GM18858 (cell line): ENCODE measurements around the gene RPUSD3.
"Not testable (repeated sequence)": the region's sequence is repeated elsewhere in the genome, so short reads cannot be mapped to it uniquely, and the experiment has no call there.

ENCODE experiments used
- ATAC-seq: cut with Tn5 transposase; IDR thresholded peaks from one replicate; pipeline ENCODE4 v1.9.1; 2021; ENCODE audit not compliant: unreplicated experiment

RPUSD3 gene

GRCh38 chr3:9843715-9844438 is at the start of gene RPUSD3:
Gene RPUSD3 (minus strand): TSS chr3:9844008. CDS start chr3:9843990, 18 bp downstream.
- peak; percentile 95 for ATAC-seq

- no peak for ATAC-seq
Measured at GRCh38 chr3:9891072-9891622, 47.3 kb upstream of the RPUSD3 start.

GRCh38 chr3:9890249-9891071 is 46.7 kb upstream of the RPUSD3 start, which contains the start of gene JAGN1:
Gene JAGN1 (plus strand): TSS chr3:9890610. CDS start chr3:9890723, 113 bp downstream.
- peak; percentile 52 for ATAC-seq

- ATAC-seq = no peak
Measured at GRCh38 chr3:9889405-9889804, 45.6 kb upstream of the RPUSD3 start.

- ATAC-seq = no peak
Measured at GRCh38 chr3:9888540-9888939, 44.7 kb upstream of the RPUSD3 start.

GRCh38 chr3:9887480-9887879 is 43.7 kb upstream of the RPUSD3 start:
- no peak for ATAC-seq

GRCh38 chr3:9886328-9886727 is 42.5 kb upstream of the RPUSD3 start:
- no peak for ATAC-seq

GRCh38 chr3:9884555-9885165 is 40.9 kb upstream of the RPUSD3 start:
- no peak for ATAC-seq

- no peak for ATAC-seq
Measured at GRCh38 chr3:9883706-9884554, 40.1 kb upstream of the RPUSD3 start.

GRCh38 chr3:9881441-9881840 is 37.6 kb upstream of the RPUSD3 start:
- no peak for ATAC-seq

GRCh38 chr3:9879830-9880549 is 36.2 kb upstream of the RPUSD3 start, which contains the start of gene CIDEC:
Gene CIDEC (minus strand): TSS chr3:9880253. CDS start chr3:9878486, 1,767 bp downstream.
- no peak for ATAC-seq

- ATAC-seq = no peak
Measured at GRCh38 chr3:9878700-9879099, 34.9 kb upstream of the RPUSD3 start.

- ATAC-seq = no peak
Measured at GRCh38 chr3:9876991-9877390, 33.2 kb upstream of the RPUSD3 start.

GRCh38 chr3:9876255-9876654 is 32.4 kb upstream of the RPUSD3 start:
- not testable (repeated sequence) for ATAC-seq

- no peak for ATAC-seq
Measured at GRCh38 chr3:9875448-9875847, 31.6 kb upstream of the RPUSD3 start.

GRCh38 chr3:9872067-9872466 is 28.3 kb upstream of the RPUSD3 start:
- not testable (repeated sequence) for ATAC-seq

GRCh38 chr3:9870978-9871377 is 27.2 kb upstream of the RPUSD3 start:
- ATAC-seq = no peak

GRCh38 chr3:9869955-9870354 is 26.1 kb upstream of the RPUSD3 start:
- no peak for ATAC-seq

GRCh38 chr3:9867106-9867505 is 23.3 kb upstream of the RPUSD3 start:
- ATAC-seq = no peak

GRCh38 chr3:9866639-9867038 is 22.8 kb upstream of the RPUSD3 start:
- no peak for ATAC-seq
